Measurements from ENCODE around the gene RAB11FIP4. TPM values are rescaled to one million over a fixed set of nuclear protein-coding genes. Genes with fewer than 3 reads are reported as not detected.

RAB11FIP4 gene
- polyA plus RNA-seq, 4 donors, result 14.1 to 17.2 (median 16.1) TPM

- DNase-seq (ENCODE audit: low read depth in 4 of 4, low spot score in 2 of 4), result no peak
These were observed 103.0 kb downstream of the RAB11FIP4 start for GRCh38 chr17:31494259-31495021.

DNA sequence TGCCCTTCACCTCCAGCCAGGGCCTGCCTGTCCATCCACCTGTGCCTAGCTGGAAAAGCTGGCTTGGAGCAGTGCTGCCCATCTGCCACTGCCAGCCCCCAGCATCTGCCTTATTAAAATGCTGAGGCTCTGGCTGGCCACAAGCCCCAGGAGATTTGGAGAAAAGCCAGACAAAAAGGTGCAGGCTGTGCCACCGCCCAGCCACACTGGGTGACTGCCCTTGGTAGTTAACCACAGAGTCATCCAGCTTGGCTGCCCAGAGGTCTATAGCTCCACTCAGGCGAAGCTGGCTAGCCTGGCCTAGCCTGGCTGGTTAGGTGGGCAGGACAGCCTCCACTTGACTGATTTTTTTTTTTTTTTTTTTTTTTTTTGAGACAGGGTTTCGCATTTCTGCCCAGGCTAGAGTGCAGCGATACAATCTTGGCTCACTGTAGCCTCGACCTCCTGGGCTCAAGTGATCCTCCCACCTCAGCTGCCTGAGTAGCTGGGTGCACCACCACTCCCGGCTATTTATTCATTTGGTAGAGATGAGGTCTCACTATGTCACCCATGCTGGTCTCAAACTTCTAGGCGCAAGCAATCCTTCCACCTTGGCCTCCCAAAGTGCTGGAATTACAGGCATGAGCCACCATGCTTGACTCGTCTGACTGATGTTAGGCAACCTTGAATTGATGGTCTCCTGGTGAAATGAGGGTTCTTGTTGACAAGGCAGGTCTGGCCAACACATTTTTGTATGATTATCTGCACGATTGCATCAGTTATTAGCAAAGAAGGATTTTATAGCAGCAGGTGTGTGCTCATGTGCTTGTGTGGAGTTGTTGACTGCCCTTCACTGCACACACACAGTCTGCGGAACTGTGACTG is 103.8 kb downstream of the RAB11FIP4 start:
- DNase-seq (ENCODE audit: low read depth in 4 of 4, low spot score in 2 of 4), result no peak

DNA sequence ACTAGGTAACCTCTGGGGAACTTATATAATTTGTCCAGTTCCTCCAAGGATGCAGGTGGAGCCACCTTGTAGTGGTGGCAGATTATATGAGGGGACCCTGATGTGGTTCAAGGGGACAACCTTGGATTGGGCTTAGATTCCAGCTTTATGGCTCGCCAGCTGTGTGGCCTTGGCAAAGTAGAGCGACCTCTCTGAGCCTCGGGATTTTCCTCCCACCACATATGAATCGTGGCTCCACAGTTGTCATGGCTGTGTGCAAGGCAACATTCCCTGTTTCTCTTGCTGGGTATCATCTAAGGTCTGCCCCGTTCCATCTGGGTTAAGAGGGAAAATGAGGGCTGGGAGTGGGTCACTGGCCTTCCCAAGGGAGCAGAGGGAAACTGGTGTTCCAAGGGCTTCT is 104.6 kb downstream of the RAB11FIP4 start:
- DNase-seq (ENCODE audit: low read depth in 4 of 4, low spot score in 2 of 4), result no peak

GRCh38 chr17:31496601-31497000 is 105.1 kb downstream of the RAB11FIP4 start:
- DNase-seq (ENCODE audit: low read depth in 4 of 4, low spot score in 2 of 4), result no peak

DNA sequence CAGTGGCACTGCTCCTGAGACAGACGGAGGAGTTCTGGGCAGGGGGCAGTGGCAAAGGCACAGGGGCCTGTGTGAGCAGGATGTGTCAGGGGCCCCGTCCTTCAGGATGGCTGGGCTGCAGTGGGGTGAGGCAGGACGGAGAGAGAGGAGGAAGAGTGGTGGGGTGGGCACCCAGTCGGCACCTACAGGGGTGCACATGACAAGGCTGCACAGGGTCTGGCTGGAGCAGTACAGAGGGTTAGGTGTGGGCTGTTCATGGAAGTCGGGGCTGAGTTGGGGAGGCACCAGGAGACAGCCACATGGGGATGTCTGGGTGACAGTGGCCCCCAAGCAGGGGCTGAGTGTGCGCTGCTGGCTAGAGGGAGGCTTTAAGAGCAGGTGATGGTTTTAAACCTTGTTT is 106.0 kb downstream of the RAB11FIP4 start:
- DNase-seq (ENCODE audit: low read depth in 4 of 4, low spot score in 2 of 4), result no peak

- DNase-seq (ENCODE audit: low read depth in 4 of 4, low spot score in 2 of 4), result no peak
These were observed 106.7 kb downstream of the RAB11FIP4 start for GRCh38 chr17:31497994-31498826.

- DNase-seq (ENCODE audit: low read depth in 4 of 4, low spot score in 2 of 4), result no peak
These were observed 108.5 kb downstream of the RAB11FIP4 start for GRCh38 chr17:31499771-31500554.

DNA sequence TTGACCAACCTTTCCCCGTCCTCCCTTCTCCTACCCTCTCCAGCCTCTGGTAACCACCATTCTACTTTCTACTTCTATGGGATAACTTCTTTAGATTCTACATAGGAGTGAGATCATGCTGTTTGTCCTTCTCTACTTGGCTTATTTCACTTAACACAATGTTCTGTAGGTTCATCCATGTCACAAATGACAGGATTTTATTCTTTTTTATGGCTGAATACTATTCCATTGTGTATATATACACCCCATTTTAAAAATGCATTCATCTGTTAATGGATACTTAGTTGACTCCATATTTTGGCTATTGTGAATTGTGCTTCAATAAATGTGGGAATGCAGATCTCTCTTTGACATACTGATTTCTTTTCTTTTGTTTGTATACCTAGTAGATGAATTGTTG is 115.0 kb downstream of the RAB11FIP4 start:
- DNase-seq (ENCODE audit: low read depth in 4 of 4, low spot score in 2 of 4), result no peak

- DNase-seq (ENCODE audit: low read depth in 4 of 4, low spot score in 2 of 4), result no peak
These were observed 117.0 kb downstream of the RAB11FIP4 start for GRCh38 chr17:31508288-31509094.

GRCh38 chr17:31509095-31509804 is 117.8 kb downstream of the RAB11FIP4 start:
- no peak for DNase-seq (ENCODE audit: low read depth in 4 of 4, low spot score in 2 of 4)

- DNase-seq (ENCODE audit: low read depth in 4 of 4, low spot score in 2 of 4), result no peak
These were observed 118.3 kb downstream of the RAB11FIP4 start for GRCh38 chr17:31509805-31510177.

DNA sequence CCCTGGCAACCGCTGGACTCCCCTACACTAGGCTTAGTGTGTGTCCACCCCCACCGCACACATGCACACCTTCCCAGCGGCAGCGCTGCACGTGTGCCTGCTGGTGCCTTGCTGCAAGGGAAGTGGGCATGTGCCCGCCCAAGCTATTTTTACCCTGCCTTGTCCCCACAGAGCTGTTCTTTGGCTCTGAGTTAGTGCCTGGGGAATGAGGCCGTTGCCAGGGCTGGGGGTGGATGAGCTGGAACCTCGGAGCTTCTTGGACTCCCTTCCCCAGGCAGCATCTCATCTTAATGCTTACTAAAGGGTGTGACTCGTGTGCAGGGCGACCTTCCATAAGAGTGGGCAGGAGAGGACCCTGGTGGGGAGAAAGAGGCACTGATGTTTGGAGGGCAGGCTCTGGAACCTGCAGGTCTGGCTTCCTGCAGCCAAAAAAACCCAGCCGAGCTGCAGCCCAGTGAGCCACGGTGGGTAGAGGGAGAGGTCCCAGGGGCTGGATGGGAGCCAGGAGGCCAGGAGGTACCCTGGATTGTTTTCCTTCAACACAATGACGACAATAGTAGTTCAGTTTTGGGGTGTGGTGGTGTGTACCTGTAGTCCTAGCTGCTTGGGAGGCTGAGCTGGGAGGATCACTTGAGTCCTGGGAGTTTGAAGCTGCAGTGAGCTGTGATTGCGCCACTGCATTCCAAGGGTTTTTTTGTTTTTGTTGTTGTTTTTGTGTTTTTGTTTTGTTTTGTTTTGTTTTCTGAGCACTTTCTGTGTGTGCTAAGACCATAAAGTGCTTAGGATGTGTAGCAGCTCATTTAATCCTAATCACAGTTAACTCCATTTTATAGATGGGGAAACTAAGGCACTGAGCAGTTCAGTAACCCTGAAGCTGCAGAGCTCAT is 119.1 kb downstream of the RAB11FIP4 start:
- DNase-seq (ENCODE audit: low read depth in 4 of 4, low spot score in 2 of 4), result no peak

DNA sequence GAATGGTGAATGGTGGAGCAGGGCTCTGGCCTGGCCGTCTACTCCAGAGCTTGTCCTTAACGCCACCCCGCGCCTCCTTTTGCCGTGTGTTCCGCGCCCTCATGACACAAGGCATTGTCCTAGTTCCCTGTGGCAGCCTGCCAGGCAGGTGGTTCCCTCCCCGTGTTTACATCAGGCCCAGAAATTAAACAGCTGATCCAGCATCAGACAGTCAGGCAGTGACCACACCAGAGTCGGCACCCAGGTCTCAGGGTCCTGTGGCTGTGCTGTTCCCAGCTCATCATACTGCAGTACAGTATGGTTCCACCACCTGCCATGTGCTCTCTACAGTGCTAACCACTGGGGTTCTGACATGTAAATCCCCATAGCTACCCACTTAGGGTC is 119.7 kb downstream of the RAB11FIP4 start:
- no peak for DNase-seq (ENCODE audit: low read depth in 4 of 4, low spot score in 2 of 4)

GRCh38 chr17:31511580-31511979 is 120.1 kb downstream of the RAB11FIP4 start:
- DNase-seq (ENCODE audit: low read depth in 4 of 4, low spot score in 2 of 4), result no peak

GRCh38 chr17:31512104-31512740 is 120.7 kb downstream of the RAB11FIP4 start:
- DNase-seq (ENCODE audit: low read depth in 4 of 4, low spot score in 2 of 4), result no peak

GRCh38 chr17:31512796-31513195 is 121.3 kb downstream of the RAB11FIP4 start:
- no peak for DNase-seq (ENCODE audit: low read depth in 4 of 4, low spot score in 2 of 4)

- no peak for DNase-seq (ENCODE audit: low read depth in 4 of 4, low spot score in 2 of 4)
These were observed 122.4 kb downstream of the RAB11FIP4 start for GRCh38 chr17:31513731-31514427.

Measured in left renal cortex interstitium (tissue), 4 donors.